Stimulated activated CD4-positive, alpha-beta T cell treated with anti-CD3 and anti-CD28 coated beads, TNF-alpha, amount 100 ng/mL, for 4 hours (primary cell): ENCODE measurements around the gene CCDC185.

Source experiments
- DNase-seq, 3 experiments: peaks; one replicate each; pipeline ENCODE4 v3.0.0-alpha.2; 2020; ENCODE audit warnings: low read depth in 3 of 3

CCDC185 gene

GRCh38 chr1:223393275-223394214, at the start of gene CCDC185:
Gene CCDC185 (plus strand): TSS chr1:223393415. CDS start chr1:223393476, 61 bp downstream.
- no peak for DNase-seq

GRCh38 chr1:223343692-223344091, 49.5 kb upstream of the CCDC185 start:
- no peak for DNase-seq

- no peak for DNase-seq
Measured at GRCh38 chr1:223344491-223344890, 48.7 kb upstream of the CCDC185 start.

GRCh38 chr1:223345720-223346119, 47.5 kb upstream of the CCDC185 start:
- no peak for DNase-seq

- no peak for DNase-seq
Measured at GRCh38 chr1:223346311-223346710, 46.9 kb upstream of the CCDC185 start.

GRCh38 chr1:223347583-223347982, 45.6 kb upstream of the CCDC185 start:
- no peak for DNase-seq

GRCh38 chr1:223348439-223348838, 44.8 kb upstream of the CCDC185 start:
- DNase-seq, result no peak

GRCh38 chr1:223349241-223349640, 44.0 kb upstream of the CCDC185 start:
- no peak for DNase-seq

GRCh38 chr1:223350361-223350908, 42.8 kb upstream of the CCDC185 start:
- DNase-seq, result no peak

- no peak for DNase-seq
Measured at GRCh38 chr1:223352944-223353343, 40.3 kb upstream of the CCDC185 start.

- no peak for DNase-seq
Measured at GRCh38 chr1:223353939-223354338, 39.3 kb upstream of the CCDC185 start.

- DNase-seq, result no peak
Measured at GRCh38 chr1:223355699-223356098, 37.5 kb upstream of the CCDC185 start.

GRCh38 chr1:223358826-223359225, 34.4 kb upstream of the CCDC185 start:
- no peak for DNase-seq

- peak in 1 of 3 experiments; percentile 11 for DNase-seq
Measured at GRCh38 chr1:223363057-223363855, 30.0 kb upstream of the CCDC185 start.

- DNase-seq, result peak; percentile 41 to 67 (median 55)
Measured at GRCh38 chr1:223363856-223364684, 29.1 kb upstream of the CCDC185 start, which contains the start of gene SUSD4. Gene SUSD4 (minus strand): TSS chr1:223364176. CDS start chr1:223363425, 751 bp downstream.

GRCh38 chr1:223364685-223365382, 28.4 kb upstream of the CCDC185 start:
- peak in 2 of 3 experiments; percentile 2 to 8 for DNase-seq

- DNase-seq, result no peak
Measured at GRCh38 chr1:223374064-223374610, 19.1 kb upstream of the CCDC185 start.

- DNase-seq, result no peak
Measured at GRCh38 chr1:223378754-223379153, 14.5 kb upstream of the CCDC185 start.

GRCh38 chr1:223386013-223386412, 7.2 kb upstream of the CCDC185 start:
- DNase-seq, result no peak

GRCh38 chr1:223390618-223391017, 2.6 kb upstream of the CCDC185 start:
- DNase-seq, result no peak
